Stimulated activated CD8-positive, alpha-beta memory T cell treated with anti-CD3 and anti-CD28 coated beads, Interleukin-12 subunit alpha, Interleukin-12 subunit beta, amount 100 ng/mL, for 24 hours (primary cell): ENCODE data around the gene EMC10.
"Not testable (repeated sequence)": the region's sequence is repeated elsewhere in the genome, so short reads cannot be mapped to it uniquely, and the experiment has no call there.

Source experiments
- DNase-seq: peaks from one replicate; pipeline ENCODE4 v3.0.0-alpha.2; 2020; ENCODE audit errors: extremely low read depth

EMC10 gene

GRCh38 chr19:50514346-50515167 lies 38.2 kb downstream of the EMC10 start:
- DNase-seq = no peak

DNA sequence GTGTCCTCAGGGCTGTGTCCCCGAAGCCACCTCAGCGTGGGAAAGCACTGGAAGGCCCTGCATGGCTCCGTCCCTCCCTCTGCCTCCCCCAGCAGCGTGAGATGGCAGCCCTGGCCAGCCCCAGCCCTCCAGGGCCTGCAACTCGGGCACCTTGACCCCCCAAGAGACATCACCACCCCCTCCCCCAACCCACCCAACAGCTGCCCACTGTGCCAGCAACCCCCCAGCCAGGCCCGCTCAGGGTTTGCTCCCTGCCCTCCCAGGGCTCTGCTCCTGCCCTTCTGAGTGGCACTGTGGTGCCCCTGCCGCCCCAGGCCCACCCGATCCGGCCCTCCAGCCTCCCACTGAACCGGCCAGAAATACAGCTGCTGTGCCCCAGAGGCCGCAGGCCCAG lies 38.9 kb downstream of the EMC10 start:
- no peak for DNase-seq

DNA sequence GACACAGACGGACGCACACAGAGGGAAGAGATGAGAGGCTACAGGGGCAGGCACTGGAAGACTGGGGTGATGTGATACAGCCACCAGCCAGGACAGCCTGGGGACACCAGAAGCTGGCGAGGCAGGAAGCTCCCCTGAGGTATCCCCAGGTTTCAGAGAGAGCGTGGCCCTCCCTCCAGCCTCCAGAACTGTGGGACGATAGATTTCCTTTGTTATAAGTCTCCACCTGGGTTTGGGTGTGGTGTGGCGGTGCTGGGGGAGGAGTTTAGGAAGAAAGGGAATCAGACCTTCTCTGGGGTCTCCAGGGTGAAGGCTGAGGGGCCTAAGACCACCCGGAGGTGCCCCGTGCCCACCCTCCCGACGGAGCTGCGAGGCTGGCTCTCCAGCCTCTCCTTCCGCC lies 40.1 kb downstream of the EMC10 start:
- no peak for DNase-seq

- no peak for DNase-seq
Observed at GRCh38 chr19:50516964-50517703, 40.8 kb downstream of the EMC10 start.

DNA sequence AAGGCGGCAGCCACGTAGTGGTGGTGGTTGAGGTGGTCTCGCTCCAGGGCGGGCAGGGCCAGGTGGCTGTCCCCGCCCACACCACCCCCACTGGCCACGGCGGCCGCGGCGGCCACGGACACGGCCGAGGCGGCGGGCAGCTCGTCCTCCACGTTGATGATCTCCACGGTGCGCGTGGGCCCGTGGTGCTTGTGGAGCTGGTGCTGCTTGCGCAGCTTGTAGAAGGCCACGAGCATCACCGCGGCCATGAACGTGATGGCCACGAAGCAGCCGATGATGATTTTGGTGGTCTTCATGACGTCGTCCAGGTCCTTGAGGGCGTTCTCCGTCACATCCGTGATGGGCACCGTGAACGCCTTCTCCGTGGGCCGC lies 41.4 kb downstream of the EMC10 start:
- no peak for DNase-seq

- no peak for DNase-seq
Observed at GRCh38 chr19:50518091-50519005, 42.0 kb downstream of the EMC10 start.

GRCh38 chr19:50519006-50519575 lies 42.8 kb downstream of the EMC10 start:
- no peak for DNase-seq

GRCh38 chr19:50520822-50521465 lies 44.6 kb downstream of the EMC10 start:
- no peak for DNase-seq

GRCh38 chr19:50522881-50523280 lies 46.6 kb downstream of the EMC10 start:
- no peak for DNase-seq

DNA sequence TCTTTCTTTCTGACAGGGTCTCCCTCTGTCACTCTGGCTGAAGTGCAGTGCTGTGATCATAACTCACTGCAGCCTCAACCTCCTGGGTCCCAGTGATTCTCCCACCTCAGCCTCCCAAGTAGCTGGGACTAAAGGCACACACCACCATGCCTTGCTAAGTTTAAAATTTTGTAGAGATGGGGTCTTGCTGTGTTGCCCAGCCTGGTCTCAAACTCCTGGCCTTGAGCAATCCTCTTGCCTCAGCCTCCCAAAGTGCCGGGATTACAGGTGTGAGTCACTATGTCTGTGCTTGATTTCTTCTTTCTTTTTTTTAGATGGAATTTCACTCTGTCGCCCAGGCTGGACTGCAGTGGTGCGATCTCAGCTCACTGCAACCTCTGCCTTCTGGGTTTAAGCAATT lies 51.7 kb downstream of the EMC10 start:
- not testable (repeated sequence) for DNase-seq

- DNase-seq = no peak
Observed at GRCh38 chr19:50531171-50531612, 54.9 kb downstream of the EMC10 start.

DNA sequence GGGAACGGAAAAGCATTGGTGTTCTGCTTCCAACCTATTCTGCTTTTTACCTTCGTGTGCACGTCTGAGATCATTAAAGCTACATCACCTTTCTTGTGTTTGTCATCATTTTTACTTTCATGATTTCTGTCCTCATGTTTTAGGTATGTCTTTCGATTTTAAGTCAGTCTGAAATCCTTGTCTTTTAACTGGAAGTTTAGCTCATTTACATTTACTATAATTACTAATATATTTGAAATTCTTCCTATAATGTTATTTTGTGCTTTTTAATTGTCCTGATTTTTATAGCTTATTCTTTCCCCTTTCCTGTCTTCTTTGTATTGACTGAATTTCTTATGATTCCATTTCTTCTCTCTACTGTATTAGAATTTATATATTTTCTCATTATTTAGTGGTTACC lies 56.6 kb downstream of the EMC10 start:
- DNase-seq = no peak

GRCh38 chr19:50534478-50534877 lies 58.2 kb downstream of the EMC10 start:
- DNase-seq = no peak

DNA sequence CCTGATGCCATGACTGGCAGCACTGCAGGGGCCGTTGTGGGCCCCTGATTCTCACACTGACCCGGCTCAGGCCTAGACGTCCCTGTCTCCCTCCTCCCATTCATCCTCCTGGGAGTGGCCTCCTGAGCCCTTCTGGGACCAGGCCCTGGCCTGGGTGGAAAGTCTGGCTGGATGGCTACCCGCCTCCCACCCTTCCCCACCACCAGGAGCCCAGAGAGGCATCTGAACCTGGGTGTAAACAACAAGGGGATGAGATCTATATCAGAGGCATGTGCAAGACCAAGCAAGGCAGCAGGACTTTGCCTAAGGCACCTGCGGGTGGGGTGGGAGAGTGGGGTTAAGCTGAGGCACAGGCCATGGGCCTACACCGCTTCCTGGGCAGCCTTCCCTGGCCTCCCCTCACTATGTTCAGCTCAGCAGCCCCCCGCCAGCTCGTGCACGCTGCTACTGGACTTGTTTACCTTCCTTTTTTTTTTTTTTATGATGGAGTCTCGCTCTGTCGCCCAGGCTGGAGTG lies 59.4 kb downstream of the EMC10 start:
- DNase-seq = no peak

DNA sequence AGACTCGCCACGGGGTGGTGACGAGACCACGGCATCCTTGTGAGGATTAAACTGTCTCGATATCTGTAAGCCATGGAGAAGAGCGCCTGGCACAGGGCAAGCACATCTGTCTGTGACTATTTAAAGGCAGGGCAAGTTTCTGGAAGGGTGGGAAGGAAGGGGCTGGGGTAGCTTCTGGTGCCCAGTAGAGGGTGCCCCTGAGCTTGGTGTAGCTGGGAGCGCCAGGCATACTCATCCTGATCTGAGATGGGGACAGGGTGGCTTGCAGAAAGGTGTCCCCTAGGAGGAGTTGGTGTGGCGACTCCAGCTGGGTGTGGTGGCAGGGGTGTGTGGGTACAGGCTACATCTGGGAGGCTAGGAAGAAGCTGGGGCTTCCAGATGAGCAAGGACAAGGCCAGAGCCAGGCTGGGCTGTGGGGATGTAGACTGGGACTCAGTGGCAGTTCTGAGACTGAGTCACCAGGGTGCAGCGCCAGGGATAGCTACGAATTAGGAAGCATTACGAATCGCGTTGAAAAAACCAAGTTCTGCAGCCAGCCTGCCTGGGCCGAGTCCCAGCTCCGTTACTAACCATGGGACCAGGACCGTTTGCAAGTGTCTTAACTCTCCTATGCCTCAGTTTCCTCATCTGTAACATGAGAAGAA lies 60.5 kb downstream of the EMC10 start:
- DNase-seq = no peak

DNA sequence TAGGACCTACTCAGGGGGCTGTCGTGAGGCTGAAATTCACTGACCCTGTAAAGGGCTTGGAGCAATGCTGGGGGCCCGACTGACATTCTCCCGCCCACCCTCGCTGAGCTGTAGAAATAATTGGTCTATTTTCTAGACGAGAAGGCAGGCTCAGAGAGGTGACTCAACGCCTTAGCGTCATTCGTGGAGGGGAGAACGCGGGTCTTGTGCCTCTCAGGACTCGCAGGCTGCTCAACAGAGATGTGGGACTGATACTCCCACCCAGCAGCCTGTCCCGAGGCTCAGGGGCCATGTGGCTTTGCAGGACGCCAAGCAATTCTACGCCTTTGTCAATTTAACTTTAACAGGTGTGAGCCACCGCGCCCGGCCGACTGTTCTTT lies 61.0 kb downstream of the EMC10 start:
- DNase-seq = no peak

DNA sequence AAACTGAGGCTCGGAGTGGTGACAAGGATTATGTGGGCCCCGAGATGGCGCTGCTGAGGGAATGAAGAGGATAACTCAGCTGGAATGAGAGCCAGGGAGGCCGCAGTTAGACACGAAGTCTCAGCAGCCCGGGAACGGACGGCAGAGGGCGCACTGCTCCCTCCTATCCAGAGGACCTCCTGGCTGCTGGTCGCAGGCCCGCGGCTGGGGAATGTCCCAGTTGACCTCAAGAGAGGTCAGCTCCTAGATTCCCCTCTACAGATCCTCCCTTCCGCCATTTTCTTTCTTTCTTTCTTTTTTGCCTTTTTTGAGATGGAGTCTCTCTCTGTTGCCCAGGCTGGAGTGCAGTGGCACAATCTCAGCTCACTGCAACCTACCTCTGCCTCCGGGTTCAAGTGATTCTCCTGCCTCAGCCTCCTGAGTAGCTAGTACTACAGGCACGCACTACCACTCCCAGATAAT lies 61.5 kb downstream of the EMC10 start:
- DNase-seq = peak; percentile 17
